GM19397 (cell line): Measurements from ENCODE around the gene KMT5B.

ENCODE experiments used
- ATAC-seq: cut with Tn5 transposase; IDR thresholded peaks from one replicate; pipeline ENCODE4 v1.9.1; 2021; ENCODE audit warnings: mild to moderate bottlenecking, moderate library complexity; ENCODE audit not compliant: unreplicated experiment

The KMT5B gene

DNA sequence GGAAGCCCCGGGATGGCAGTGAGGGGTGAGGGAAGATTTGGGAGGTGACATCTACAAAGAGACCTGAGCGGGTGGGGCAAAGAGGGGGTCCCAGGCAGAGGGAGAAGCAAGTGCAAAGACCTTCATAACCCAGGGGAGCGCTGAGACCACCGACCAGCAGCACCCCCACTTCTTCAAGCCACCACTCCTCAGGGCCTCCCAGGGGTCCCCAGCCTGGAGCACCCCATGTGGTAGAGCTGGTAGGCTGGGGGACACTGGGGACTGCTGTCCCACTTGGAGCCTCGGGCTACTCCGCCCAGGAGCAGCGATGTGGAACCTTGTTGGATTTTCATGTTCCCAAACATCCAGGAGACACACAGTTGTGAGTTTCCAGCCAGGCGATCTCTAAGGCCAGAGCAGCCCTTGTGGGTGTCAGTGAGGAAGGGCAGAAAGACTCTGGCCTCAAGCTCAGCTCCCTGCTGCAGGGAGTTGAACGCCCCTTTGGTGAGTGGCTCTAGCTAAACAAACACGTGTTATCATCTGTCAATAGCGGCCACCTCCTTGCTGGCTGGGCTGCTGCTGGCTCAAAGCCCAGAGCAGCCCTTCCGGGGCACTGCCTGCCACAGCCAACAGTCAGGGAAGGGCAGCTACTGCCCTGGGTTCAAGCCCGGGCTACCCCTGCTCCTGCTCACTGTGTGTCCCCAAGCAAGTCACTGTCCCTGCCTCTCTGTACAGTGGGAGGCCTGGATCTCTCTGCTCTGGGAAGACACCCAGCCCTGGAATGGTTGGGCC lies 66.2 kb downstream of the KMT5B start:
- no peak for ATAC-seq

DNA sequence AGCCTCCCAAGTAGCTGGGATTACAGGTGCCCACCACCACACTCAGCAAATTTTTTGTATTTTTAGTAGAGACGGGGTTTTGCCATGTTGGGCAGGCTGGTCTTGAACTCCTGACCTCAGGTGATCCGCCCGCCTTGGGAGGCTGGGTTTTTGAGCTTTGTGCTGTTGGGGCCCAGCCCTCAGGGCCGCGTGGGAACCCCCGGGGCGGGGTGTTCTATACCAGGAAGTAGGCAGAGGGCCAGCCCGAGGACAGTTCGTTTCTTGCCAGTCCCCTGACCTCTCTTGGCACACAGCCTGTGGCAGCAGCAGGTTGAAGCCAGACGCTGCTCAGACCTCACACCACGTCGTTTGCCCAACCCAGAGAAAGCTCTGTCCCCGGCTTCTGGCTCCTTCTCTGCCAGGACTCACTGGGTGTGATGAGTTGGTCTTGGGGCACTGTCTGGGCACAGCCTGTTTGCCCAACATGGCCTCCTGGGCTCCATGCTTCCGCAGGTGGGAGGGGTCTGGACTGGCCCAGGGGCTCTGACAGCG lies 67.0 kb downstream of the KMT5B start:
- ATAC-seq = no peak

DNA sequence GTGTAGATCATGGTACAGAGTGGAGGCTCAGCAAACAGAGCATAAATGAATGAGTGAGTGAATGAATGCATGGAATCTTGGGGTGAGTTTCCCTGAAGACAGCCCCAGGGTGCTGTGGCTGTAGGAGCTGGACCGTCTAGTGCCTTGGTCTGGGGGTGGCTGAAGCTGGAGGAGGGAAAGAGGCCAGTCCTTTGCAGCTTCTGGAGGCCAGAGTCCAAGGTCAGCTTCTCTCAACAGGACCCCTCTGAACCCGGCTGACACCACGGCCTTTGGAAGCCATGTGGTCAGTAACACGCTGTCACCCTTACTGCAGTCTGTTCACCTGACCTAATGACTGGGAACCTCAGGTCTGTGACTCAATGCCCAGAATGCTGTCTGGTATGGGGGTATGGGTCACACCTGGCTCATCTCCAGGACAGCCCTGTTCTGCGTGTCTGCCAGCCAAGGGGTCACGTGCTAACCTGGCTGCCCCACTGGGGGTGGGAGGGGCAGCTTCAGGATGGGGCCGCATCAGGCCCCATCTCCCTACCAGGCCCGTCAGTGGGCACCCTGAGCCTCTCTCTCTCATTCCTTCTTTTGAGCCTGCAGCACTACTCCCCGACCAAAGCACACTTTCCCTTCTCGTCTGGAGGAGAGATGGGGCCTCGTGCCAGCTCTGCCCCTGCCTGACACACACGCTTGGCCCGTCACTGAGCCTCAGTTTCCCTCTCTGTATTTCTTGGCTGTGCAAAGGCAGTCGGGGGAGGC lies 67.8 kb downstream of the KMT5B start:
- no peak for ATAC-seq

DNA sequence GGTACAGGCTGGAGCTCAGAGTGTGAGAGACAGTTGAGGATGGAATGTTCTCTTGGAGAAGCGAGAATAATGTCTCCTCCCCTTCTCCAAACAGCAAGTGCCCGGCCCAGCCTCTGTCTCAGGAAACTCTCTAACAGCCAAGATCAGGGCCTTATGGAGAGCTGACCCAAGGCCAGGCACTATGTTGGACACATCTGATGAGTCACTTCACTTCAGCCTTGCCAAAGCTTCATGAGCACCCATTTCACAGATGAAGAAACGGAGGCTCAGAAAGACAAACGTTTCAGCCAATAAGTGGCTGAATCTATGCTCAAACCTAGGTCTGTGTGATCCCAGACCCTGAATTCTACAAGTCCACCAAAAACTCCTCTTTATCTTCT lies 69.8 kb downstream of the KMT5B start:
- ATAC-seq = no peak

DNA sequence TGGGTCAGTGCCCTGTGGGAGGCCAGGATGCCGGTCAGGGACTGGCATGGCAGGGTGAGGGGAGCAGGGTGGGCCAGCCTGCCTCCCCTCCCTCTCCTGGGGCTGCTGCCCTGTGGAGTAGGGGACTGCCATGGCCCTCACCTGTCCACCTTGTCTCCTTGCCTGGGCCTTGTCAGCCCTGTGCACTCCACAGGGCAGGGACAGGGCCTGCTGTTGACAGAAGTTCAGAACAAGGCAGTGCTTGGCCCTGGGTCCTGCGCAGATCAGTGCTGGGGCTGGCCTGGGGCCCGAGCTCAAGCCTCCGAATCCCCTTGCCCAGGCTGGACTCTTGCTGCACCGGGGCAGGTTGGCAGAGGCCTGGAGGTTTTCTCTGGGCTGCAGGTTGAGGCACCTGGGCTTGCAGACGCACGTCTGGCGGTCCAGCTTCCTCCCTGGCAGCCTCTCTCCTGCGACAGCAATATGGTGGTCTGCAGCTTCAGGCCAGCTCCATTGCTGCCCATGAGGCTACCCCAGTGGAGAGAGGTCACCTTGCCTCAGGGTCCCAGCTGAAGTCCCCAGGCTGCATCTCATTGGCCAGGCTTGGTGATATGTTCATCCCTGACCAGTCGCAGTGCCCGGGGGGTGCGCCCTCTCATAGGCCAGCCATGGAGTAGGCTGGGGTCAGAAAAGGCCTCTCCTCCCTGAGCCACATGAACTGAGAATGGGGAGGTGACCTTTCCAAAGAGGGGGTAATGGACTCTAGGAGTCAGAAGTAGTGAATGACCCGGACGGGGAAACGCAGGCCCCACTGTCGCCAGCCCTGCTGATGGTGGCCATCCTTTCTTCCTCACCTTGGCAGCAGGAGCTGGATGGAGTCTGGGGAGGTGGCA lies 70.4 kb downstream of the KMT5B start:
- no peak for ATAC-seq

DNA sequence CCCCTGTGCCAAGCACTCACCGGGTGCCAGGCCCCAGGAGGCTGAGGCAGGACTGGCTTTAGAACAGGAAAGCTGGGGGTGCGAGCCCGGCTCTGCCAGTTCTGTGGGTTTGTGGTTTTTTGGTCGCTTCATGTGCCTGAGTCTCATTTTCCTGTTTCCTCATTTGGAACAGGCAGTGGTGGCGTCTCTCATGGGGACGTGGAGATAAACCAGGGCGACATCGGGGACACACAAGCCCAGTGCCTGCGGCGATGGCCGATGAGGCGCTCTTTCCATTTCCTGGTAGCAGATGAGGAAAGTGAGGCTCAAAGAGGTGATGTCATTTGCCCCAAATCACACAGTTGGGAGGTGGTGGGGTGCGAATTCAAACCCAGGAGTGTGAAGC lies 71.1 kb downstream of the KMT5B start:
- ATAC-seq = no peak

DNA sequence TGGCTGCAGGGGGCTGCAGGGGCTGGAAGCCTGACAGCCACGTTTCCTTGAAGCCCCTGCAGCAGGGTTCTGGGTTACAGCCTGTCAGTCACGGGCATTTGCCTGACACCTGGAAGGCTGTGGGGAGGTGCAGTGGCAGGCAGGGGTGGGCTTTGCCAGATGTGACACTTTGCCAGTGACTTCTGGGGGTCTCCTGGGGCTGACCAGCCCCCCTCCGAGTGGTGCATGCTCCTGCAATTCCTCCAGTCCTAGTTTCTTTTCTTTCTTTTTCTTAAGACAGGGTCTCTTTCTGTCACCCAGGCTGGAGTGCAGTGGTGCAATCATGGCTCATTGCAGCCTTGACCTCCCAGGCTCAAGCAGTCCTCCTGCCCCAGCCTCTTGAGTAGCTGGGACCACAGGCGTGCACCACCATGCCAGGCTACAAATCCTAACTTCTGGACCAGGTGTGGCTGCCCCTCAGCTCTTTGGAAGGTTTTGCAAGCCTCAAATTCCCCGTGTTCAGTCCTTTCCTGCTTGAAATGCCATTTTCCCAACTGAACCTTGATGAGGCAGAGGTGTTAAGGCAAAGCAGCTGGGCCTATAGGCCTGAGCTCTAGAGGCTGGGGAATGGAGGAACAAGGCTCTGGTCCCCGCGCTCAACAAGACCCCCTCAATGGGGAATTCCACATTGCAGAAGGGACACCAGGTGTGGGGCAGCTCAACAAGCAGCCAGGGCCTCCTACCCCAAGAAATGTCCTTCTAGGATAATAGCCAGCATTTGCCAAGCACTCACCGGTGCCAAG lies 71.7 kb downstream of the KMT5B start:
- no peak for ATAC-seq

DNA sequence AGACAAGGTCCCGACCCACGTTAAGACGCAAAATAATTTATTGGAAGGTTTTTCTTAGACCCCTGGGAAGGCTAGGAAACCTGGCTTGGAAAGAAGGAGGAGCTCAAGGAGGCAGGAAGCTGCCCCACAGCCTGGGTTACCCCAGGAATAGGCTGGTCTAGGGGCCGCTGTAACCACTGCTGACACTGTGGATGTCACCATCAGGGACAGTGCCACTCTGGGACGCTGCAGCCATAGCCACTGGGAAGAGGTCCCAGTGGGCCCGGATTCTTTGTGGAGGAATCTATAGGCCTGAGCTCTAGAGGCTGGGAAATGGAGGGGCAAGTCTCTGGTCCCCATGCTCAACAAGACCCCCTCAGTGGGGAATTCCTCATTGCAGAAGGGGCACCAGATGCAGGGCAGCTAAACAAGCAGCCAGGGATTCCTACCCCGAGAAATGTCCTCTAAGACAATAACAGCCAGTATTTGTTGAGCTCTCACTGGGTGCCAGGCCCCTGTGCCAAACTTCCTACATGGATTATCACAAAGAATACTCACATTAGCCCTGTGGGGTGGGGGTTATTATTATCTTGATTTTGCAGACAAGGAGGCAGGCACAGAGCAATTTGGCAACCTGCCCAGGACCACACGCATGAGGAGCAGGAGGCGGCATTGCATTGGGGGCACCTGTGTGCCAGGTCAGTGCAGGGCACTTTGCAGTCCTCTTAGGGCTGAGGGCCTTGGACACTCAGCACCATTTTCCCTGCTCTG lies 72.4 kb downstream of the KMT5B start:
- ATAC-seq = no peak

DNA sequence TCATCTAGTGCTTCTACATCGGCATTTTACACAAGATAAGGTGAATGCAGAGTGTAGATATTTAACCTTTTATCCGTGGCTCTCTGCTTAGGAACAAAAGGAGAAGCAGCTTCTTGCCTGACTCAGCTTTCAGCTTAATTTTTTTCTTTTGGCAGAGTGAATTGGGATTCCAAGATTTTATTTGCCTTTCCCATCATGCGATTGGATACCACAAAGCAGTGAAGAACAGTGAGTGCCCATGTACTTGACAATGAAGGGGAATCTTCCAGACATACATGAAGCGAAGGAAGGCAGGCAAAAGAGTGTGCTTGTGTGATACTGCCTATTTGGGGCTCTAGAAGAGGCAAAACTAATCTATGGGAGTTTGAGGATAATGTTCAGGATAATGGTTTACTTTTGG lies 74.9 kb downstream of the KMT5B start:
- ATAC-seq = no peak

DNA sequence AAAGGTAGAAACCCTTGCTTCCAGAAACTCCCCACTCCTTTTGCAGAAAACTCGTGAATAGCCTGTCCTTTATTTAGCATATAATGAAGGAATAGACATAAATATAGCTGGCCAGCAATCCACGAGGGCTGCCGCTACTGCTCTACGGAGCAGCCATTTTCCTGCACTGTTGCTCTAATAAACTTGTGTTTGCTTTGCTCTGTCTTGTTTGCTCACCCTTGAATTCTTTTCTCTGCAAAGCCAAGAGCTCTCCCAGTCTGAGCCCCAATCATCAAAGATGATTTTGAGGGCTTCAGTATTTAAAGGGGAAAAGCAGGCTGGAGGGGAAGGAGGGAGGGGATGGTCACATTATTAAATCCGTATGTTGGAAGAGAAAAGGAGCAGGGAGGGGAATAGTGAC lies 75.3 kb downstream of the KMT5B start:
- no peak for ATAC-seq

DNA sequence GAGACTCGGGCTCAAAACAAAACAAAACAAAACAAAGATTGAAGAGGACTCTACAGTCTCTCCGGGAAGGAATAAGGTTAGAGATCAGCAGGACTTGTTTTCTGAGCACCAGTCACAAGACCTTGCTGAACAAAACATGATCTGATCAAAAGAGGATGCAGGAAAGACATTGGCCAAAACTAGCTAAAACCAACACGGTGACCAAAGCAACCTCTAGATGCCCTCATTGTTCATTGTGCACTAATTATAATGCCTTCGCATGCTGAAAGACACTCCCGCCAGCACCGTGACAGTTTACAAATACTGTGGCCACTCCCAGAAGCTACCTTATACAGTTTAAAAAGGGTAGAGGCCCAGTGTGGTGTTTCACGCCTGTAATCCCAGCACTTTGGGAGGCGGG lies 76.2 kb downstream of the KMT5B start:
- no peak for ATAC-seq

DNA sequence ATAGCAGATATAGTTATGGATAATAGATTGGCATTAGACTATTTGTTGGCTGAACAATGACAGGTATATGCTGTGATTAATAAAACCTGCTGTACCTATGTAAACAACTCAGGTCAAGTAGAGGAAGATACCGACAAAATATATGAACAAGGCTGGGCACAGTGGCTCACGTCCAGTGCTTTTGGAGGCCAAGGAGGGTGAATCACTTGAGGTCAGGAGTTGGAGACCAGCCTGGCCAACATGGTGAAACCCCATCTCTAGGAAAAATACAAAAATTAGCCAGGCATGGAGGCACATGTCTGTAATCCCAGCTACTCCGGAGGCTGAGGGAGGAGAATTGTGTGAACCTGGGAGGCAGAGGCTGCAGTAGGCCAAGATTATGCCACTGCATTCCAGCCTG lies 77.9 kb downstream of the KMT5B start:
- no peak for ATAC-seq

DNA sequence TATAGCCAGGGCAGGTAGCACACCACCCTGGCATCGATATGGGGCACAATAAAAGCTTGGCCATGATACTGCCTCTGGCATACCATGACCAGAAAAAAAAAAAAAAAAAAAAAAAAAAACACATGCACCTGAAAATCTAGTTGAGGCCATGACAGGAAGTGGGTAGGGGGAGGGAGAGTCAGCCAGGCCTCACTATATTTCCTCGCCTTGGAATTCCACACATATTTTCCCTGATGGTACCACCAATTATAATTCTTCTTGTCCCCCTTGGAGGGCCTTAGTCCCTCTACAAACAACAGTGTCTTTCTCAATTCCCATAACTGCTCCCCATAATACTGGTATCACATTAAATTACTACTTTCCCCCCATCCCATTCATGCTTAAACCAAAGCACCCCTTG lies 79.3 kb downstream of the KMT5B start:
- no peak for ATAC-seq

DNA sequence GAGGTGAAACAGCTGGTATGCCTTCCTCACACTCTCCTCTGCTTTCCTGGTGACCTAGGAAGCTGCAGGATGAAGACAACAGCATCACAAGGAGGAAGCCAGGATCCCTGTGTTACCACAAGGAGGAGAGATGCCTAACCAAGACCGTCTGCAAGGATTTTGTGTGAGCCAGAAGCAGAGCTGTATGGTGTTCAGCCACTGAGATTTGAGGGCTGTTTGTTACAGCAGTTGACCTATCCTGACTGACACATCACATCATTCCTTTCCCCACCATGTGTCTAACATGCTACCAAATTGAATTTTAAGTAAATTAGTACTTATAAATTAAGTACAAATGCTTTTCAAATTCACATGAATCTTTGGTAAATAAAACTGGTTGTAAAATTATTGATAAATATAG lies 83.0 kb downstream of the KMT5B start:
- ATAC-seq = no peak

DNA sequence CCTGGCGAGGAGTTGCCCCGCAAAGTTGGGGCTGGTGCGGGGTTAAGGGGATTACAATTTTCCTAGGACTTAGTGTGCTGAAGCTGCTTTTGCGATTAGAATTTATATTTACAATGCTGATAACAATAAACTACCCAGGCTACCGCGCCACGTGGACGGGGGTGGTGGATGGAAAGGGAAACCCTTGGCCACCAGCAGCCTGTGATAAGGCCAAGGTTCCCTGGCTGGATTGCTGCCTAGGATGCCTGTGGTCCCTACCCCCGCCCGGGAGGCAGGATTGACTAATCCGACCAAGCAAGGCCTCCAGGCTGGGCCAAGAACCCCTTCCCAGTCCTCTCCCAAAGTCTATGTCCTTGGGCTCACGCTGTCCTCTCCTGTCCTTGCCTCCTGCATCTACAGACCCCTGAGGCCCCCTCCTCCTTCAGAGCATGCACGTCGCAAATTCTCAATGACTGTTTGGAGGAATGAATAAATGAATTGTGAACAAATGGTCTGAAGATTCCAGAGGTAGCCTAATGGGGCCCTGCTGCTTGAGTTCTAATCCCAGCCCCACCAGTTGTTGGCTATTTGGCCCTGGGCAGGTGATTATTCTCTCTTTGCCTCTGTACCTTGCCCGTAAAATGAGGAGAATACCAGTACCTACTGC lies 84.3 kb downstream of the KMT5B start:
- no peak for ATAC-seq

DNA sequence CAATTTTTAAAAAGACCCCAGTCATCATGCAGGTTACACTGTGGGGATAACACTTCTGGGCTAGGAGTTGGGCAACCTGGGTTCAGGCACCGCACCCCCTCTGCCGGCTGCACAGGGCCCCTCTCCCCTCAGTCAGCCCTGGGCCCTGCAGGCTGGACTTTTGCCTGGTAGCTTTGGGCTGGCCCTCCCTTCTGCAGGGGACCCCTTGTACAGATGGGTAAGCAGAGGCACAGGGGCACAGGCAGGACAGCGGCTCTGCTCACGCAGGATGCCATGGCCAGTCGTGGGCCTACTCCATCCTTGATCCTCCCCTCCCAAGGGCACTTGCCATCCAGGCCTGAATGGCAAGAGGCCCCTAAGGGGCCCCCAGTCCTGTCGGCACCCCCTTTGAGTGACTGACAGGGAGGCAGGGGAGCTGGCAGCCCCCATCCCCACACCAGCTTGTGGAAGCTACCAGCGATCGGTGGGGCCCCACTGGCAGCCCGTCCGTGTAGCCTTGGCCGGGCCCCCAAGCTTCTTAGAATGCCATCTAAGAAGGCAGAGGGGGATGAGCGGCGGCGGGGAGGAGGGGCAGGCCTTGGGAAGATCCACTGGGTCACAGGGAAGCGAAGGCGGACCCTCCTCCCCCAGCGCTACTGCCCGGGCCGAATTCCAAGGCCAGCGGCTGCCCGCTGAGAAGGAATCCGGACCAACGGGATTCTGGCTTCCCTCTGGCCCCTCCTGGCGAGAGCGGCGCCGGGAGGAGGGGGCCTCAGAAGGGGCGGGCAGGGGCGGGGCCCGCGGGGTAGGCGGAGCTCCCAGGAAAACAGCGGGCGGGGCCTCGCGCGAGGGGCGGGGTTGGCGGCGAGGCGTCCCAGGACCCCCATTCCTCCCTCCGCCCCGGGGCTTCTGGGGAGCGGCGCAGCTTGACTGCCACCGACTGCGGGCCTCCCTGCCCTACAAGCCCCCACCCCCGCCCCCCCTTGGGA lies 85.1 kb downstream of the KMT5B start:
- no peak for ATAC-seq

DNA sequence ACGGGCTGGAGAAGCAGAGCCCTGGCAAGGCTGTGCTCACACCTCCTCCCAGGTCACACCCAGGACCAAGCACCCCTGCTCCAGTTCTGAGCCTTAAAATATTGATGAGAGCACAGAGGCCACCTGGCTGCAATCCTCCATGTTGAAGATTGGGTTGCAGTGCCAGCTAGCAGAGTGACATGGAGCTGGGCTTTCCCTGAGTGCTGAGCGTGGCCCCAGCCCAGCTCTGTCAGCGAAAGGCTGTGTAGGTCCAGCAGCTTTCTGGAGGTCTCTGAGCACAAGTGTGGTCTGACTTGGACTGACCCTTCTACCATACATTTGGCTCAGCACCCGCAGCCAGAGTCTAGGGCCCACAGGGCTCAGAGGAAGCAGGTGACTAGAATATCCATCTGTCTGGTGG lies 87.9 kb downstream of the KMT5B start:
- ATAC-seq = no peak

DNA sequence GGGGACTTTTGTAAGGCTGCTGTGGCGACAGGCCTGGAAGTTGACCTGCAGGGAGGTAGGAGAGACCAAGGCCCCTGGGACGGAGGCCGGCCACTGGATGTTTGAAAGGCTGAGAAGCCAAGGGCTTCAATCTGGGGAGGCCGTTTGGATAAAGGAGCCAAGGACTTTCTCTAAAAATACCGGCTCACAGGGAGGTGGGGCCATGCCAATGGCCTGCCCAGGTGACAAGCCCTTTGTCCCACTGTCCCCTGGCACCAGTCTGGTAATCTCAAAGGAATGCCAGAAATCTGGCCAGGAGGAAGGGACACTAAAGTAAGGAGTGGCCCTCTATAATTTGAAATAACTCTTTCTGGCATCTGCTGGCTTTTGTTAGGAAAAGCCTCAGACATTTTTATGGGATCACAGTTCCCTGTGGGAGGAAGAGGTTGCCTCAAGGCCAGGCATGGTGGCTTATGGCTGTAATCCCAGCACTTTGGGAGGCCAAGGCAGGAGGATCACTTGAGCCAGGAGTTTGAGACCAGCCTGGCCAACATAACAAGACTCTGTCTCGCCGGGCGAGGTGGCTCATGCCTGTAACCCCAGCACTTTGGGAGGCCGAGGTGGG lies 90.1 kb downstream of the KMT5B start:
- ATAC-seq = no peak
